Mucosa of gallbladder (tissue), 1 donor: ENCODE measurements around the gene TMC1. TPM values are rescaled to one million over a fixed set of nuclear protein-coding genes. Genes with fewer than 3 reads are reported as not detected.
"Not testable (repeated sequence)": the region's sequence is repeated elsewhere in the genome, so short reads cannot be mapped to it uniquely, and the experiment has no call there.

Source experiments
- DNase-seq: peaks from one replicate; pipeline ENCODE4 v3.0.0-alpha.2; 2020; ENCODE audit warnings: low spot score
- total RNA-seq: library from RNA; stranded (reverse); gene quantifications from one replicate; pipeline ENCODE4 v1.2.1, GENCODE V29; 2021
- donor health status: DM: no; HTN: no; CAD: no.

The TMC1 gene
- total RNA-seq, 1 donor from 2014 or later, result not detected

- DNase-seq, result peak; percentile 74
Observed at GRCh38 chr9:72526901-72527800, 5.7 kb downstream of the TMC1 start.

GRCh38 chr9:72527801-72528195, 6.4 kb downstream of the TMC1 start:
- DNase-seq, result no peak

GRCh38 chr9:72529531-72529930, 8.1 kb downstream of the TMC1 start:
- DNase-seq, result no peak

GRCh38 chr9:72533322-72533721, 11.9 kb downstream of the TMC1 start:
- peak; percentile 22 for DNase-seq

- DNase-seq, result no peak
Observed at GRCh38 chr9:72534931-72535330, 13.5 kb downstream of the TMC1 start.

- DNase-seq, result no peak
Observed at GRCh38 chr9:72537011-72537545, 15.7 kb downstream of the TMC1 start.

GRCh38 chr9:72537671-72538070, 16.3 kb downstream of the TMC1 start:
- no peak for DNase-seq

- no peak for DNase-seq
Observed at GRCh38 chr9:72538921-72539702, 17.7 kb downstream of the TMC1 start.

- no peak for DNase-seq
Observed at GRCh38 chr9:72539824-72540347, 18.5 kb downstream of the TMC1 start.

GRCh38 chr9:72540348-72540873, 19.0 kb downstream of the TMC1 start:
- DNase-seq, result no peak

GRCh38 chr9:72542537-72542833, 21.1 kb downstream of the TMC1 start:
- not testable (repeated sequence) for DNase-seq

GRCh38 chr9:72542917-72543316, 21.5 kb downstream of the TMC1 start:
- no peak for DNase-seq

GRCh38 chr9:72551306-72551705, 29.9 kb downstream of the TMC1 start:
- no peak for DNase-seq

- DNase-seq, result no peak
Observed at GRCh38 chr9:72552356-72552755, 30.9 kb downstream of the TMC1 start.

- no peak for DNase-seq
Observed at GRCh38 chr9:72554221-72554641, 32.8 kb downstream of the TMC1 start.

- peak; percentile 48 for DNase-seq
Observed at GRCh38 chr9:72557549-72557948, 36.1 kb downstream of the TMC1 start.

- no peak for DNase-seq
Observed at GRCh38 chr9:72560086-72560485, 38.7 kb downstream of the TMC1 start.

GRCh38 chr9:72563806-72564205, 42.4 kb downstream of the TMC1 start:
- no peak for DNase-seq

GRCh38 chr9:72564479-72565281, 43.3 kb downstream of the TMC1 start:
- DNase-seq, result no peak

GRCh38 chr9:72565535-72565934, 44.1 kb downstream of the TMC1 start:
- DNase-seq, result no peak

- no peak for DNase-seq
Observed at GRCh38 chr9:72574156-72574810, 52.9 kb downstream of the TMC1 start.
